ENCODE results near the gene HIP1. TPM values are rescaled to one million over a fixed set of nuclear protein-coding genes. Genes with fewer than 3 reads are reported as not detected.
"Not testable (repeated sequence)": the region's sequence is repeated elsewhere in the genome, so short reads cannot be mapped to it uniquely, and the experiment has no call there.

Gene HIP1
- total RNA-seq, 4 donors from 2014 or later = 2.3 to 38.8 (median 6.9) TPM

DNA sequence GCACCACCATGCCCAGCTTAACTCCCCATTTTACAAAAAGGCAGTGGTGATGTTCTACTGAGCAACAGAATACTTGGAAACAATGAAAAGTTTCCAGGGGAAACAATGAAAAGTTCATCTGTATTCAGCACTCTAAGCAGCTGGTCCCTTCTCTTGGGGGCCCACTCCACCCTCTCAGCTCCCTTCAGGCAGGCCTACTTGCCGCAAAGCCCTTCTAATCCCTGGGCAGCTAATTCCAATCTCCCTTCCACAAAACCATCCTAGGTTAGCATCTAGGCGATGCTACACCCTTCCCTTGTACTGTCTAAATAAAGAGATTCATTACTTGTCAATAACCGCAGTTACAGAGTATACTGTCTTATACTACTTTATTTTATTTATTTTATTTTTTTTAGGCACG lies 167.5 kb downstream of the HIP1 start:
- Histone ChIP-seq H3K27ac (no peak overlapping the region), H3K36me3 (peaks cover 0 to 12% (median 0%) of the 10 kb centered on the region in 3 donors), H3K4me3 (no peak overlapping the region), H3K4me1 (no peaks in the 10 kb centered on the region), H3K27me3 (no peaks in the 10 kb centered on the region), H3K9me3 (no peaks in the 10 kb centered on the region)
- DNase-seq = no peak
- no peak for TF ChIP-seq POLR2A (IDR thresholded peaks at IDR 0.05)
- TF ChIP-seq, protein P1, sequence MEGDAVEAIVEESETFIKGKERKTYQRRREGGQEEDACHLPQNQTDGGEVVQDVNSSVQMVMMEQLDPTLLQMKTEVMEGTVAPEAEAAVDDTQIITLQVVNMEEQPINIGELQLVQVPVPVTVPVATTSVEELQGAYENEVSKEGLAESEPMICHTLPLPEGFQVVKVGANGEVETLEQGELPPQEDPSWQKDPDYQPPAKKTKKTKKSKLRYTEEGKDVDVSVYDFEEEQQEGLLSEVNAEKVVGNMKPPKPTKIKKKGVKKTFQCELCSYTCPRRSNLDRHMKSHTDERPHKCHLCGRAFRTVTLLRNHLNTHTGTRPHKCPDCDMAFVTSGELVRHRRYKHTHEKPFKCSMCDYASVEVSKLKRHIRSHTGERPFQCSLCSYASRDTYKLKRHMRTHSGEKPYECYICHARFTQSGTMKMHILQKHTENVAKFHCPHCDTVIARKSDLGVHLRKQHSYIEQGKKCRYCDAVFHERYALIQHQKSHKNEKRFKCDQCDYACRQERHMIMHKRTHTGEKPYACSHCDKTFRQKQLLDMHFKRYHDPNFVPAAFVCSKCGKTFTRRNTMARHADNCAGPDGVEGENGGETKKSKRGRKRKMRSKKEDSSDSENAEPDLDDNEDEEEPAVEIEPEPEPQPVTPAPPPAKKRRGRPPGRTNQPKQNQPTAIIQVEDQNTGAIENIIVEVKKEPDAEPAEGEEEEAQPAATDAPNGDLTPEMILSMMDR (IDR thresholded peaks at IDR 0.05) = no peak

DNA sequence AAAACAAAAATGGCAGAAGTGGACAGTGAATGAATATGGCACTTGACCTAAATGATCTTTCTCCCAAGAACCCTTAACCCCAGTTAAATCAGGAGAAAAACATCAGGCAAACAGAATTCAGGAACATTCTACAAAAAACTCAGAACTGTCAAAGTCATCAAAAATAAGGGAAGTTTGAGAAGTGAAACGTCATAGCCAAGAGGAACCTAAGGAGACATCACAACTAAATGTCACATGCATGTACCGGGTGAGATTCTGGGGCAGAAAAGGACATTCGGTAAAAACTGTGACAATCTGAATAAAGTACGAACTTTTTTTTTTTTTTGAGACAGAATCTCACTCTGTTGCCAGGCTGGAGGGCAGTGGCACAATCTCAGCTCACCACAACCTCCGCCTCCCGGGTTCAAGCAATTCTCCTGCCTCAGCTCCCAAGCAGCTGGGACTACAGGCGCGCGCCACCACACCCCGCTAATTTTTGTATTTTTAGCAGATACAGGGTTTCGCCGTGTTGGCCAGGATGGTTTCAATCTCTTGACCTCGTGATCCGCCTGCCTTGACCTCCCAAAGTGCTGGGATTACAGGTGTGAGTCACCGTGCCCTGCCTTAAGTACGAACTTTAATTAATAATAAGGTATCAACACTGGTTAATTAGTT lies 169.0 kb downstream of the HIP1 start:
- H3K9me3 ChIP-seq, DNase-seq, H3K4me3 ChIP-seq, H3K4me1 ChIP-seq, H3K27me3 ChIP-seq: not testable (repeated sequence)
- peak overlapping the region in 1 of 4 donors; percentile 30 for H3K27ac ChIP-seq
- peaks cover 0 to 12% (median 0%) of the 10 kb centered on the region in 3 donors for H3K36me3 ChIP-seq

DNA sequence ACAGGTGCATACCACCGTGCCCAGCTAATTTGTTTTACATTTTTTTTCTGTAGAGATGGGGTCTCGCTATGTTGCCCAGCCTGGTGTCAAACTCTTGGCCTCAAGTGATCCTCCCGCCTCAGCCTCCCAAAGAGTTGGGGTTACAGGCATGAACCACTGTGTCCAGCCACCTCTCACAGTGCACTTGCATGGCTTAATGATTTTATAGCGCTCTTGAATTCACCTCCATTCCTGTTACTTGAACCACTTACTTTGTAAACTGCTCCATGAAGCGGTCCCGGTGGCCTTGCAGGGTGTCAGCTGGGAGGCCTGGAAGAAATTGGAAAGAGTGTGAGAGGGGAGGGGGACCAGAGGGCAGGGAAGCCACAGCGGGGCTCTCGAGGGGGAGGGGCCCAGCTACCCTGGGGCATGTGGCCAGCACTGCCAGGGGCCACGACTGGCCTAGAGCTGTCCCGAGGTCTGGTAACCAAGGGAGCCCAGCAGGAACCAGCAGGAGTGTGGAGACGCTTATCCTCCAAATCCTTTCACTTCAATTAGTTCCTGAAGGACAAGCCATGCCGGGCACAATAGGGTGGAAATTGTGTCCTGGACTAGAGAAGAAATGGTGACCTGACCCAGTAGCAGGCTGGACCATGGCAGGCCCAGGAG lies 170.7 kb downstream of the HIP1 start:
- H3K27me3 ChIP-seq = no peaks in the 10 kb centered on the region
- TF ChIP-seq, protein P1 (IDR thresholded peaks at IDR 0.05) = no peak
- no peak for TF ChIP-seq POLR2A (IDR thresholded peaks at IDR 0.05)
- no peak for DNase-seq
- H3K4me3 ChIP-seq = no peak overlapping the region
- no peak overlapping the region for H3K27ac ChIP-seq
- H3K9me3 ChIP-seq = no peaks in the 10 kb centered on the region
- peaks cover 0 to 4% (median 0%) of the 10 kb centered on the region in 3 donors for H3K36me3 ChIP-seq
- no peaks in the 10 kb centered on the region for H3K4me1 ChIP-seq

DNA sequence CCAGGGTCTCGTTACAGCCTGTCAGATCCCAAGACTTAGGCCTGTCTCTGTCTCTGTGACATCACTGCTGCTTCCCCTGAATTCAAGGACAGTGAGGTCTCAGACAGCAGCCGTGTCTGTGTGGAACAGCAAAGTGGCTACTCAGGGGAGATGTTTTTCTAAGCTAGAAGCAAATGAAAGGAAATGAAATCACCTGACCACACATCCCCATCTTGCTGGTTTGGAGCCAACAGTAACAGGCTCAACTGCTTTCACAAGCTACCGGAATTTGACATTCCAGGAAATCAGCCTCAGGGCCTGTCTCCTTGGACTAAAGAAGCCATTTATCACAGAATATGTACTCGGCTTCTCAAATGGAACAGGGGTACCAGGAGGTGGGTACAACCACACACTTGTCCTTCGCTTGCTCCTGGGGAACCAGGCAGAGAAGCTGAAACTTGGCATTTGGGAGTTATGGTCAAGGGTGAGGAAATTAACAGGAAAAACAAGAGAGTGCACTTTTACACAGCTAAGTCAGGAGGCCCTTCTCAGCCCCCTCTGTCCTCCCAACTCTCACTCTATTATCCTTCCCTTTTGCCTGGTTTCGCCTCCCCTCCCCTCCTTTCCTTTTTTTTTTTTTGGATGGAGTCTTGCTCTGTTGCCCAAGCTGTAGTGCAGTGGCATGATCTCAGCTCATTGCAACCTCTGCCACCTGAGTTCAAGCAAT lies 173.5 kb downstream of the HIP1 start:
- H3K4me3 ChIP-seq = no peak overlapping the region
- DNase-seq = no peak
- no peak for TF ChIP-seq POLR2A (IDR thresholded peaks at IDR 0.05)
- TF ChIP-seq, protein P1 (IDR thresholded peaks at IDR 0.05) = no peak
- H3K36me3 ChIP-seq = peaks cover 0 to 12% (median 0%) of the 10 kb centered on the region in 3 donors
- H3K27me3 ChIP-seq = no peaks in the 10 kb centered on the region
- H3K4me1 ChIP-seq = no peaks in the 10 kb centered on the region
- H3K9me3 ChIP-seq = no peaks in the 10 kb centered on the region
- H3K27ac ChIP-seq = peak overlapping the region in 2 of 4 donors; percentile 10 to 39

DNA sequence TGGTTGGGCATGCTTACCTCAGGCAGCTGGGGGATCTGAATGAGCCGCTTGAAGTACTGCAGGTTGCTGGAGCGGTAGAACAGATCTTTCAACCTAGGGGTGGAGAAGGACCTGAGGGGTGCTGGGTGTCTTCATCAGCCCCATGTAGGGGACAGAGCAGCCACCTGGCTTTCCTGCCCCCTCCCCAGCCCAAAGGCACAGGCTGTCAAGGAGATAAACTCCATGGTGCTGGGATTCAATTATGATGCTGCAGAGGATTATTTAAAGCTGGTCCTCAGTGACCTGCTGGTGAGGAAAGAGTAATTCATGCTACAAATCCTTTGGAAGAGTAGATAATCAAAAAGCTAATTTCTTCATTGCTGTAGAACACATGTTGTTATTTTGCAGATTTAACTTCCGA lies 175.6 kb downstream of the HIP1 start:
- Histone ChIP-seq H3K4me3 (no peak overlapping the region), H3K36me3 (peaks cover 0 to 12% (median 0%) of the 10 kb centered on the region in 3 donors), H3K9me3 (no peaks in the 10 kb centered on the region), H3K4me1 (no peaks in the 10 kb centered on the region), H3K27ac (no peak overlapping the region), H3K27me3 (no peaks in the 10 kb centered on the region)
- TF ChIP-seq POLR2A (IDR thresholded peaks at IDR 0.05) = no peak
- TF ChIP-seq, protein P1 (IDR thresholded peaks at IDR 0.05) = no peak
- no peak for DNase-seq

DNA sequence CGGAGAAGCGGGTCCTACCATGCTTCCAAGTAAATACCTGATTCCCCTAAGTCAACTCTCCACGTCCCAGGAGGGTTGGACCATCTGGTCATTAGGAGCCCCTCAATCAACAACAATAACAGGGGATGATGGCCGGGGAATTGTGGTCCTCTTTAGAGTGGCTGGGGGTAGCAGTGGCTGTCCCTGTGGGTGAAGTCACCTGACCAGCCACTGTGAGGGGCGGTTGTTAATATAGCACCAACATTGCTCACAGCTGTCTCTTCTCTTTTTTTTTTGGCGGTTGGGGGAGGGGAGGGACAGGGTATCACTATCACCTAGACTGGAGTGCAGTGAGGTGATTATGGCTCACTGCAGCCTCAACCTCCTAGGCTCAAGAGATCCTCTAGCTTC lies 178.8 kb downstream of the HIP1 start:
- no peak for TF ChIP-seq POLR2A (IDR thresholded peaks at IDR 0.05)
- TF ChIP-seq, protein P1 (IDR thresholded peaks at IDR 0.05) = no peak
- Histone ChIP-seq H3K4me1 (no peaks in the 10 kb centered on the region), H3K4me3 (no peak overlapping the region), H3K36me3 (peaks cover 0 to 32% (median 0%) of the 10 kb centered on the region in 3 donors), H3K9me3 (no peaks in the 10 kb centered on the region), H3K27ac (no peak overlapping the region), H3K27me3 (no peaks in the 10 kb centered on the region)
- no peak for DNase-seq

Measured in Peyer's patch (tissue), 4 donors.